H54 (cell line): ENCODE data around the gene ZNF480.

Experiments used
- DNase-seq: peaks from one replicate; pipeline ENCODE4 v3.0.0; 2011; ENCODE audit warnings: low spot score, mixed read lengths; ENCODE audit not compliant: insufficient read length
- FAIRE-seq: peaks from 3 replicates; lab custom pipeline; 2011; peaks lifted over from hg19 to GRCh38; lab: Jason Lieb, UNC
- POLR2A ChIP-seq: IDR thresholded peaks from 2 replicates; pipeline ENCODE4 v1.6.1; 2011; ENCODE audit warnings: low read depth, mild to moderate bottlenecking, low read length

Gene ZNF480

DNA sequence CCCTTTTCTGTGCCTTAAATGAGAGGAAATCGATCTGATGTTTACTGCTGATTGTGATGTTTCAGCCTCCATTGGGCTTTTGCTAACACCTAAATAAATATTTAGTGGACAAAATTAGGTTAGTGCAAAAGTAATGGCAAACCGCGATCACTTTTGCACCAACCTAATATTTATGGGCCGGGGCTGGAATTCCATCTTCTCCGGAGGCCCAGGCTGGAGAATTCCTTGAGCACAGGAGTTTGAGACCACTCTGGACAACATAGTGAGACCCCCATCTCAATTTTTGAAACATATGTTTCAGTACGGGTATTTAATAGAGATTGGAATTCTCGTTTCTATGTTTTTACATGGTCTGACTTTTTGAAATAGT is 73.4 kb downstream of the ZNF480 start:
- TF ChIP-seq POLR2A: no peak
- FAIRE-seq: no peak
- DNase-seq: no peak
